CD14-positive monocyte (primary cell): ENCODE measurements around the gene MTLN. TPM values are rescaled to one million over a fixed set of nuclear protein-coding genes. Genes with fewer than 3 reads are reported as not detected.

Experiments
- DNase-seq, 3 donors: peaks; one replicate each; pipeline ENCODE4 v3.0.0-alpha.2; 2011 to 2022
- H2AFZ ChIP-seq: 2 replicates; pipeline ENCODE4 v1.6.0; 2012; ENCODE audit warnings: mild to moderate bottlenecking, low read depth, low read length, inconsistent platforms; ENCODE audit not compliant: insufficient read depth, poor library complexity, severe bottlenecking
- H3K27ac ChIP-seq, 2 donors: 1 replicate in 1 of 2; 2 replicates in 1 of 2; pipeline ENCODE4 v1.5.1; 2012 to 2013; ENCODE audit warnings: low read length in 2 of 2, control low read depth in 1 of 2, inconsistent platforms in 1 of 2, low read depth in 1 of 2, mild to moderate bottlenecking in 1 of 2
- H3K27me3 ChIP-seq, 2 donors: one replicate each; pipeline versions ENCODE4 v1.6.0 to v1.6.1; 2011 to 2013; ENCODE audit warnings: low read length in 2 of 2; ENCODE audit not compliant: control insufficient read depth in 2 of 2, insufficient read depth in 2 of 2
- H3K36me3 ChIP-seq, 2 donors: replicated peaks in 1 of 2; 1 replicate in 1 of 2; 2 replicates in 1 of 2; pipeline versions ENCODE4 v1.5.1 to v1.6.1; 2012 to 2013; ENCODE audit warnings: low read length in 2 of 2, control low read depth in 1 of 2, inconsistent platforms in 1 of 2, mild to moderate bottlenecking in 1 of 2; ENCODE audit not compliant: insufficient read depth in 2 of 2, control insufficient read depth in 1 of 2
- H3K4me1 ChIP-seq, 2 donors: 1 replicate in 1 of 2; 2 replicates in 1 of 2; pipeline versions ENCODE4 v1.5.1 to v1.6.1; 2012 to 2013; ENCODE audit warnings: low read length in 2 of 2, control low read depth in 1 of 2, inconsistent platforms in 1 of 2, mild to moderate bottlenecking in 1 of 2, moderate library complexity in 1 of 2; ENCODE audit not compliant: insufficient read depth in 2 of 2, control insufficient read depth in 1 of 2
- H3K4me2 ChIP-seq: replicated peaks from 2 replicates; pipeline ENCODE3; 2012; ENCODE audit warnings: low read length, moderate library complexity, mild to moderate bottlenecking; ENCODE audit not compliant: poor library complexity, severe bottlenecking; ENCODE audit errors: extremely low read depth
- H3K4me3 ChIP-seq, 3 experiments: fragments of 200-600 bp in 1 of 3; sonication (generic) in 1 of 3; replicated peaks in 1 of 3; 1 replicate in 2 of 3; 2 replicates in 1 of 3; pipeline ENCODE4 v1.5.1; 2011 to 2013; ENCODE audit warnings: low read length in 3 of 3, mild to moderate bottlenecking in 3 of 3, control low read depth in 2 of 3, low read depth in 2 of 3, inconsistent platforms in 1 of 3, moderate library complexity in 1 of 3
- H3K79me2 ChIP-seq: 2 replicates; pipeline ENCODE4 v1.6.0; 2012; ENCODE audit warnings: mild to moderate bottlenecking, control low read depth, inconsistent platforms, low read length, moderate library complexity; ENCODE audit not compliant: insufficient read depth
- H3K9ac ChIP-seq: 2 replicates; pipeline ENCODE4 v1.6.0; 2017; ENCODE audit warnings: low read length, mild to moderate bottlenecking; ENCODE audit not compliant: insufficient read depth, poor library complexity, severe bottlenecking
- H3K9me3 ChIP-seq, 2 donors: replicated peaks in 1 of 2; 1 replicate in 1 of 2; 2 replicates in 1 of 2; pipeline versions ENCODE4 v1.5.1 to v1.6.1; 2012 to 2013; ENCODE audit warnings: low read length in 2 of 2, control low read depth in 1 of 2; ENCODE audit not compliant: control insufficient read depth in 1 of 2, insufficient read depth in 1 of 2
- H4K20me1 ChIP-seq: 2 replicates; pipeline ENCODE4 v1.6.0; 2012; ENCODE audit warnings: mild to moderate bottlenecking, low read length, control low read depth, moderate library complexity; ENCODE audit not compliant: insufficient read depth
- H3K27ac Mint-ChIP-seq, 7 donors: one replicate each; pipeline ENCODE4 v1.8.0; 2020; ENCODE audit warnings: mild to moderate bottlenecking in 7 of 7, mixed read lengths in 7 of 7, moderate library complexity in 6 of 7, inconsistent platforms in 2 of 7
- H3K27me3 Mint-ChIP-seq, 3 donors: one replicate each; pipeline ENCODE4 v1.8.0; 2021 to 2022; ENCODE audit warnings: low read depth in 3 of 3, mild to moderate bottlenecking in 3 of 3, mixed read lengths in 3 of 3, moderate library complexity in 3 of 3, inconsistent platforms in 1 of 3
- H3K36me3 Mint-ChIP-seq, 2 donors: one replicate each; pipeline ENCODE4 v1.8.0; 2020; ENCODE audit warnings: mixed read lengths in 2 of 2, inconsistent platforms in 1 of 2, mild to moderate bottlenecking in 1 of 2
- H3K4me1 Mint-ChIP-seq: one replicate; pipeline ENCODE4 v1.8.0; 2020; ENCODE audit warnings: mild to moderate bottlenecking, mixed read lengths
- H3K4me3 Mint-ChIP-seq, 2 donors: one replicate each; pipeline ENCODE4 v1.8.0; 2020; ENCODE audit warnings: mild to moderate bottlenecking in 2 of 2, mixed read lengths in 2 of 2, moderate library complexity in 1 of 2
- H3K9me3 Mint-ChIP-seq, 7 donors: one replicate each; pipeline ENCODE4 v1.8.0; 2020 to 2022; ENCODE audit warnings: mixed read lengths in 7 of 7, mild to moderate bottlenecking in 6 of 7, moderate library complexity in 6 of 7, inconsistent platforms in 2 of 7
- CTCF ChIP-seq: fragments of 200-600 bp; IDR thresholded peaks from one replicate; pipeline ENCODE4 v1.8.0; 2022; ENCODE audit warnings: antibody characterized with exemption, mild to moderate bottlenecking
- WGBS: methylation state at CpG from one replicate; pipeline ENCODE4 v1.1.5; 2013; ENCODE audit warnings: missing lambda C conversion rate; ENCODE audit not compliant: insufficient coverage; 5-methylcytosine and 5-hydroxymethylcytosine counted together
- intact Hi-C, 2 donors: fragments of 100-400 bp; cut with micrococcal nuclease; formaldehyde crosslinking; loops; one replicate each; pipeline versions ENCODE4 v1.15.0 to v1.15.1; 2023
- polyA plus RNA-seq, 3 donors: library from polyadenylated mRNA; depleted of rRNA in 1 of 3; unstranded in 2 of 3; stranded (reverse) in 1 of 3; fragments of 300-500 nt in 2 of 3; fragments of >200 nt in 1 of 3; fragmentation: Illumina TruSeq in 2 of 3; gene quantifications; 1 replicate in 2 of 3; 2 replicates in 1 of 3; pipeline ENCODE4 v1.2.3, GENCODE V29; 2012 to 2021

The MTLN gene
- polyA plus RNA-seq, 3 donors = 13.7 to 70.6 (median 51.0) TPM

- Mint-ChIP-seq H3K9me3 (peaks cover 0 to 17% (median 9%) of the 10 kb centered on the region in 7 donors), H3K4me1 (peaks cover 6% of the 10 kb centered on the region), H3K4me3 (no peak overlapping the region), H3K27me3 (peaks cover 16 to 27% (median 21%) of the 10 kb centered on the region in 3 donors), H3K36me3 (no peaks in the 10 kb centered on the region), H3K27ac (no peak overlapping the region)
- H3K4me2 ChIP-seq = no peak overlapping the region
- no peak overlapping the region for H3K4me3 ChIP-seq
- H3K79me2 ChIP-seq = peaks cover 4% of the 10 kb centered on the region
- intact Hi-C loops = no loop called here
- no peak overlapping the region for H3K27ac ChIP-seq
- DNase-seq = no peak
- H3K9ac ChIP-seq = no peak overlapping the region
- no peaks in the 10 kb centered on the region for H4K20me1 ChIP-seq
- H3K27me3 ChIP-seq = peaks cover 6 to 8% of the 10 kb centered on the region in 2 donors
- peaks cover 1 to 5% of the 10 kb centered on the region in 2 donors for H3K4me1 ChIP-seq
- no peaks in the 10 kb centered on the region for H3K36me3 ChIP-seq
- no peak for TF ChIP-seq CTCF
- peaks cover 0 to 5% of the 10 kb centered on the region in 2 donors for H3K9me3 ChIP-seq
- H2AFZ ChIP-seq = no peak overlapping the region
Measured at GRCh38 chr2:110216803-110217202, 4.5 kb upstream of the MTLN start.

- H3K4me1 ChIP-seq = peaks cover 6 to 10% of the 10 kb centered on the region in 2 donors
- no peak overlapping the region for H3K4me3 ChIP-seq
- H3K27ac ChIP-seq = no peak overlapping the region
- Mint-ChIP-seq H3K4me1 (peaks cover 13% of the 10 kb centered on the region), H3K9me3 (peaks cover 0 to 17% (median 9%) of the 10 kb centered on the region in 7 donors), H3K27ac (no peak overlapping the region), H3K36me3 (no peaks in the 10 kb centered on the region), H3K27me3 (peaks cover 16 to 24% (median 21%) of the 10 kb centered on the region in 3 donors), H3K4me3 (no peak overlapping the region)
- H3K9me3 ChIP-seq = peaks cover 0 to 5% of the 10 kb centered on the region in 2 donors
- H4K20me1 ChIP-seq = no peaks in the 10 kb centered on the region
- peaks cover 10% of the 10 kb centered on the region for H3K79me2 ChIP-seq
- no peak for DNase-seq
- H3K27me3 ChIP-seq = peaks cover 4 to 8% of the 10 kb centered on the region in 2 donors
- no peak for TF ChIP-seq CTCF
- H2AFZ ChIP-seq = no peak overlapping the region
- H3K4me2 ChIP-seq = no peak overlapping the region
- H3K9ac ChIP-seq = no peak overlapping the region
- H3K36me3 ChIP-seq = no peaks in the 10 kb centered on the region
- intact Hi-C loops = no loop called here
- 71% methylated on average over 3 of the region's 3 CpGs for WGBS
Measured at GRCh38 chr2:110216199-110216598, 3.9 kb upstream of the MTLN start.
